Hepatocyte (in vitro differentiated cells): Measurements from ENCODE around the gene RPS26. TPM values are rescaled to one million over a fixed set of nuclear protein-coding genes. Genes with fewer than 3 reads are reported as not detected.
A peak's percentile ranks its signal among the peaks of the same experiment; 100 is the strongest.

ENCODE experiments used
- DNase-seq: peaks from one replicate; pipeline ENCODE4 v3.0.0-alpha.2; 2016; ENCODE audit warnings: low spot score
- H2AFZ ChIP-seq: fragments of 200-600 bp; sonication (generic); 2 replicates; pipeline ENCODE4 v1.6.0; 2016; ENCODE audit warnings: antibody characterized with exemption, mild to moderate bottlenecking
- H3K27ac ChIP-seq: fragments of 200-600 bp; sonication (generic); 2 replicates; pipeline ENCODE4 v1.5.1; 2016; ENCODE audit warnings: mild to moderate bottlenecking
- H3K27me3 ChIP-seq: fragments of 200-600 bp; sonication (generic); 2 replicates; pipeline ENCODE4 v1.6.1; 2016
- H3K36me3 ChIP-seq: fragments of 200-600 bp; sonication (generic); replicated peaks from 2 replicates; pipeline ENCODE4 v1.5.1; 2016; ENCODE audit warnings: low read depth; ENCODE audit not compliant: insufficient read depth
- H3K4me1 ChIP-seq: fragments of 200-600 bp; sonication (generic); 2 replicates; pipeline ENCODE4 v1.5.1; 2016; ENCODE audit warnings: mild to moderate bottlenecking, moderate library complexity; ENCODE audit not compliant: insufficient read depth
- H3K4me2 ChIP-seq: fragments of 200-600 bp; sonication (generic); 2 replicates; pipeline ENCODE4 v1.6.0; 2016
- H3K4me3 ChIP-seq: fragments of 200-600 bp; sonication (generic); 2 replicates; pipeline ENCODE4 v1.5.1; 2016; ENCODE audit warnings: mild to moderate bottlenecking
- H3K79me2 ChIP-seq: fragments of 200-600 bp; sonication (generic); 2 replicates; pipeline ENCODE4 v1.6.0; 2017; ENCODE audit warnings: mild to moderate bottlenecking
- H3K9me2 ChIP-seq: fragments of 200-600 bp; sonication (generic); replicated peaks from 2 replicates; pipeline ENCODE4 v1.6.0; 2017; ENCODE audit warnings: mild to moderate bottlenecking; ENCODE audit not compliant: insufficient read depth
- H3K9me3 ChIP-seq: fragments of 200-600 bp; sonication (generic); 2 replicates; pipeline ENCODE4 v1.5.1; 2016; ENCODE audit warnings: low read depth, mild to moderate bottlenecking
- H4K20me1 ChIP-seq: fragments of 200-600 bp; sonication (generic); 2 replicates; pipeline ENCODE4 v1.6.0; 2016; ENCODE audit warnings: mild to moderate bottlenecking; ENCODE audit not compliant: insufficient read depth, poor library complexity, severe bottlenecking
- EZH2 ChIP-seq: fragments of 200-600 bp; sonication (generic); IDR thresholded peaks from 2 replicates; pipeline ENCODE4 v1.6.1; 2016; ENCODE audit warnings: antibody characterized with exemption, mild to moderate bottlenecking, borderline replicate concordance
- EZH2phosphoT487 ChIP-seq: fragments of 200-600 bp; sonication (generic); IDR thresholded peaks from one replicate; pipeline ENCODE4 v1.6.1; 2018; ENCODE audit warnings: antibody characterized with exemption, mild to moderate bottlenecking, low read depth, moderate library complexity; ENCODE audit not compliant: unreplicated experiment, severe bottlenecking
- WGBS: methylation state at CpG from one replicate; pipeline ENCODE4 v1.1.6; 2016; ENCODE audit warnings: low lambda C conversion rate; ENCODE audit errors: missing lambda C conversion rate; 5-methylcytosine and 5-hydroxymethylcytosine counted together
- polyA plus RNA-seq: library from polyadenylated mRNA; unstranded; fragments of >200 nt; fragmentation: Nextera tagmentation; extraction: Ambion mirVana; gene quantifications from 2 replicates; pipeline ENCODE4 v1.2.1, GENCODE V29; 2016
- total RNA-seq: library from RNA; depleted of rRNA; stranded (reverse); fragments of >200 nt; gene quantifications from 2 replicates; pipeline ENCODE4 v1.2.3, GENCODE V29; 2014
- TF ChIP-seq, protein P1 (sequence below): fragments of 200-600 bp; sonication (generic); IDR thresholded peaks from 2 replicates; pipeline ENCODE4 v1.5.1; 2016; ENCODE audit warnings: antibody characterized with exemption, mild to moderate bottlenecking; ENCODE audit not compliant: poor library complexity

RPS26 gene
- total and polyA plus RNA-seq, 2 experiments from 2014 or later = 252 to 673 TPM

DNA sequence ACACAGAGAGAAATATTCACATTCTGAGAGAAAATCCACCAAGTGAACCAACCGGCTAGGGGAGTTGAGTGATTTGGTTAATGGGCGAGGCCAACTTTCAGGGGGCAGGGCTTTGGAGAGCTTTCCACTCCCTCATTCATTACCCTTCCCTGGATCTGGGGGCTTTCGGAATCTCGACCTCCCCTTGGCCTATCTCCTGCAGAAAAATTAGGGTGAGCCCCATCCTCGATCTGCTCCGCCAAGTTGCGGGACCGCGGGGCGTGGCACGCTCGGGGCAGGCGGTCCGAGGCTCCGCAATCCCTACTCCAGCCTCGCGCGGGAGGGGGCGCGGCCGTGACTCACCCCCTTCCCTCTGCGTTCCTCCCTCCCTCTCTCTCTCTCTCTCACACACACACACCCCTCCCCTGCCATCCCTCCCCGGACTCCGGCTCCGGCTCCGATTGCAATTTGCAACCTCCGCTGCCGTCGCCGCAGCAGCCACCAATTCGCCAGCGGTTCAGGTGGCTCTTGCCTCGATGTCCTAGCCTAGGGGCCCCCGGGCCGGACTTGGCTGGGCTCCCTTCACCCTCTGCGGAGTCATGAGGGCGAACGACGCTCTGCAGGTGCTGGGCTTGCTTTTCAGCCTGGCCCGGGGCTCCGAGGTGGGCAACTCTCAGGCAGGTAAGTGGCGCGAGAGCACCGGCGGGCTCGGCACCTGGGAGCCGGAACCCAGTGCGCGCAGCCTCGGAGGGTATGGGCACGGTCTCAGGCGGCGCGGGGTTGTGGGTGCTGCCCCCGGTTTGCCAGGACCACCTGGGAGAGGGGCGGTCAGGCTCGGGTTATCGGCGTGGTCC is 38.2 kb downstream of the RPS26 start, which contains the start of gene ERBB3:
ERBB3 (plus strand) TSS at position 443 of the 833 bp plus-strand sequence; CDS start at position 579, 136 bp downstream.
- Histone ChIP-seq H4K20me1 (no peaks in the 10 kb centered on the region), H3K4me1 (no peaks in the 10 kb centered on the region), H3K79me2 (peaks cover 30% of the 10 kb centered on the region), H3K9me2 (no peaks in the 10 kb centered on the region), H3K9me3 (no peaks in the 10 kb centered on the region), H3K4me2 (peak within 1 kb of the TSS; percentile 86), H3K27me3 (no peaks in the 10 kb centered on the region), H3K4me3 (peak within 1 kb of the TSS; percentile 52), H3K27ac (peak within 1 kb of the TSS; percentile 99), H3K36me3 (no peaks in the 10 kb centered on the region), H2AFZ (peak within 1 kb of the TSS; percentile 82)
- under 1% methylated on average over 43 of the region's 59 CpGs for WGBS
- TF ChIP-seq, protein P1, sequence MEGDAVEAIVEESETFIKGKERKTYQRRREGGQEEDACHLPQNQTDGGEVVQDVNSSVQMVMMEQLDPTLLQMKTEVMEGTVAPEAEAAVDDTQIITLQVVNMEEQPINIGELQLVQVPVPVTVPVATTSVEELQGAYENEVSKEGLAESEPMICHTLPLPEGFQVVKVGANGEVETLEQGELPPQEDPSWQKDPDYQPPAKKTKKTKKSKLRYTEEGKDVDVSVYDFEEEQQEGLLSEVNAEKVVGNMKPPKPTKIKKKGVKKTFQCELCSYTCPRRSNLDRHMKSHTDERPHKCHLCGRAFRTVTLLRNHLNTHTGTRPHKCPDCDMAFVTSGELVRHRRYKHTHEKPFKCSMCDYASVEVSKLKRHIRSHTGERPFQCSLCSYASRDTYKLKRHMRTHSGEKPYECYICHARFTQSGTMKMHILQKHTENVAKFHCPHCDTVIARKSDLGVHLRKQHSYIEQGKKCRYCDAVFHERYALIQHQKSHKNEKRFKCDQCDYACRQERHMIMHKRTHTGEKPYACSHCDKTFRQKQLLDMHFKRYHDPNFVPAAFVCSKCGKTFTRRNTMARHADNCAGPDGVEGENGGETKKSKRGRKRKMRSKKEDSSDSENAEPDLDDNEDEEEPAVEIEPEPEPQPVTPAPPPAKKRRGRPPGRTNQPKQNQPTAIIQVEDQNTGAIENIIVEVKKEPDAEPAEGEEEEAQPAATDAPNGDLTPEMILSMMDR = no peak
- TF ChIP-seq EZH2 = no peak
- no peak for TF ChIP-seq EZH2phosphoT487
- DNase-seq = peak; percentile 94

DNA sequence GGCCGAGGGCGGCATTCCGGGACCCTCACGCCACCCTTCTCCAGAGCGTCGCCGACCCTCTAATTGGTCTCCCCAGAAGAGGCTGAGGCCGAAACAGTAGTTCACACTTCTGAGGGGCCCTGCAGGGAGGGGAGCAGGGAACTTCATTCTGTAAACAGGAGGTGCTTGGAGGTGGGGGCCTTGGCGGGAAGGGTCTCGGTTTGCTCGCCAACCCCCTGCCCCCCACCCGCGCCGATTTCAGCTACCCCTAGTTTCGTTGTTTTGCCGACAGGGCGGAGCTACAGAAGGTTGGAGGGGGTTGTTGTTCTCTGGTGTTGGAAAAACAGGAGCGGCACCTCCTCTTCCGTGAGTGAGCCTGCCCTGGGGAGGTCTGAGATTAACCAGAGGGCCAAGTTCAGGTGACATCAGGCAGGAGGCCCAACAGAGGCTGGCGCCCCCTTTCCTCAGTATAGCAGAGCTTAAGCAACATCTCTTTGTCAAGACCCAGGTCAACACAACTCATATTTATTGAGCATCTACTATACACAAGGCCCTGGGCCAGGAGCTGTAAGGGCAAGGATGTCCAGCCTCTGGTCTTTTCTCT is 38.9 kb downstream of the RPS26 start:
- no peaks in the 10 kb centered on the region for H3K4me1 ChIP-seq
- no peaks in the 10 kb centered on the region for H4K20me1 ChIP-seq
- H3K4me2 ChIP-seq = peak overlapping the region; percentile 86
- no peaks in the 10 kb centered on the region for H3K36me3 ChIP-seq
- DNase-seq = peak; percentile 89
- WGBS = 3% methylated on average over 9 of the region's 20 CpGs
- peak overlapping the region; percentile 99 for H3K27ac ChIP-seq
- H2AFZ ChIP-seq = no peak overlapping the region
- peak overlapping the region; percentile 52 for H3K4me3 ChIP-seq
- no peaks in the 10 kb centered on the region for H3K27me3 ChIP-seq
- no peaks in the 10 kb centered on the region for H3K9me3 ChIP-seq
- H3K9me2 ChIP-seq = no peaks in the 10 kb centered on the region
- H3K79me2 ChIP-seq = peaks cover 36% of the 10 kb centered on the region
- TF ChIP-seq EZH2phosphoT487 = no peak
- TF ChIP-seq, protein P1 = peak; percentile 3

DNA sequence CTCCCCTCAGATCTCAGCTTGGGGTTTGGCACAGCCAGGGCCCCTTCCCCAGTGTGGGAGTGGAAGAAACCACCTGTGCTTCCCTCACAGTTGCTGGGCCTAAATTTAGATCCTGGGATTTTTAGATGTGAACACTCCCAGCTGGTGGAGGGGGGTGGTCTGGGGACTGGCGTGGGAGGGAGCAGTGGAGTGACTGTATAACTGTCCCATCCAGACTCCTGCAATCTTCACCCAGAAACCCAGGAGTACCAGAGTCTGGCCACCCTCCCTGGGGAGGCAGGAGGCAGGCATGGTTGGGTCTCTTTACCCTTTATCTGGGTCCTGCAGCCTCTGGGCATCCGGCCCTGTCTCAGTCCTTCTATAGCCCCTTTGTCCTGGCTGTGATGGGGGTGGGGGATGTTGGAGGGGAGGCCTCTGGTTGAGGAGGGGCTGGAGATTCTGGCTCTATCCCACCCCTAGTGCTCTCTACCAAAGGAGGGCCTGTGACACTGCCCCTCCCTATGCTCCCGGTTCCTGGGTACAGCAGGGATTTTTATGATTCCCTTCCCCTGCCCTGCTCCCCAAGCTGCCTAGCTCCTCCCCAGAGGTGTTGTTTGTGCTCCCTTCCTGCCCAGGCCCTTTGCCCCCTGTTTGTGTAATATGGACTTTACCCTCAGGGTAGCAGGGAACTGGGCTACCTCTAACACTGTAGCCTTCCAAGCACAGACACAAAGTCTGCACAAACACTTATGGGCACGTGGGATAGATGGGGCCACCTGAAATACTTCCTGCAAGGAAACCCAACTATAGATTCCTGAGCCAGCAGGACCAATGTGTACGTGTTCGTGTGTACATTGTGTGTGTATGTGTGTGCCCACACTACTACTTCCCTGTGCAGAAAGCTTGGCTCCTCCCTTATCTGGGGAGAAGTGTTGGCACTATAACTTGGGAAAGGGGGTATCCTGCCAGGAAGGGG is 40.0 kb downstream of the RPS26 start:
- H4K20me1 ChIP-seq = no peaks in the 10 kb centered on the region
- H3K4me1 ChIP-seq = peaks cover 7% of the 10 kb centered on the region
- H3K36me3 ChIP-seq = no peaks in the 10 kb centered on the region
- H3K27ac ChIP-seq = peak overlapping the region; percentile 99
- DNase-seq = peak; percentile 85
- TF ChIP-seq EZH2phosphoT487 (no peak), EZH2 (no peak)
- TF ChIP-seq, protein P1 = no peak
- peak overlapping the region; percentile 52 for H3K4me3 ChIP-seq
- peak overlapping the region; percentile 86 for H3K4me2 ChIP-seq
- no peak overlapping the region for H2AFZ ChIP-seq
- H3K27me3 ChIP-seq = no peaks in the 10 kb centered on the region
- 44% methylated on average over 6 of the region's 6 CpGs for WGBS
- H3K9me2 ChIP-seq = no peaks in the 10 kb centered on the region
- no peaks in the 10 kb centered on the region for H3K9me3 ChIP-seq
- peaks cover 38% of the 10 kb centered on the region for H3K79me2 ChIP-seq
